ENCODE data around the gene DOK6.

DNA sequence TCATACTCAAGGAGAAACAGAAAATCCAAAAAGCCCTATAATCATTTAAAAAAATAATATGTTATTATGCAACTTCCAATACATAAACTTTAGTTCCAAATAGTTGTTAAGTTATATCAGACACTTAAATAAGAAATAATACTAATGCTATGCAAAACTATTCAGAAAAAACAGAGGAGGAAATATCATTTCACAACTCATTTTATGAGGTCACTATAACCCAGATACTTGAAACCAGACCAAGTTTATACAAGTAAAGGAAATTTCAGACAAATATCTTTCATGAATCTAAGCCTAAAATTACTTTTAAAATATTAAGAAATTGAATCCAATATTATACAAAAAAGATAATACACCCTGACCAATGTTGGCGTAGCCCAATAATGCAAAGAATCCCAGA is 286.2 kb downstream of the DOK6 start:
- TF ChIP-seq EZH2phosphoT487 (IDR thresholded peaks at IDR 0.05; ENCODE audit: unreplicated experiment), result no peak
- TF ChIP-seq, protein P1, sequence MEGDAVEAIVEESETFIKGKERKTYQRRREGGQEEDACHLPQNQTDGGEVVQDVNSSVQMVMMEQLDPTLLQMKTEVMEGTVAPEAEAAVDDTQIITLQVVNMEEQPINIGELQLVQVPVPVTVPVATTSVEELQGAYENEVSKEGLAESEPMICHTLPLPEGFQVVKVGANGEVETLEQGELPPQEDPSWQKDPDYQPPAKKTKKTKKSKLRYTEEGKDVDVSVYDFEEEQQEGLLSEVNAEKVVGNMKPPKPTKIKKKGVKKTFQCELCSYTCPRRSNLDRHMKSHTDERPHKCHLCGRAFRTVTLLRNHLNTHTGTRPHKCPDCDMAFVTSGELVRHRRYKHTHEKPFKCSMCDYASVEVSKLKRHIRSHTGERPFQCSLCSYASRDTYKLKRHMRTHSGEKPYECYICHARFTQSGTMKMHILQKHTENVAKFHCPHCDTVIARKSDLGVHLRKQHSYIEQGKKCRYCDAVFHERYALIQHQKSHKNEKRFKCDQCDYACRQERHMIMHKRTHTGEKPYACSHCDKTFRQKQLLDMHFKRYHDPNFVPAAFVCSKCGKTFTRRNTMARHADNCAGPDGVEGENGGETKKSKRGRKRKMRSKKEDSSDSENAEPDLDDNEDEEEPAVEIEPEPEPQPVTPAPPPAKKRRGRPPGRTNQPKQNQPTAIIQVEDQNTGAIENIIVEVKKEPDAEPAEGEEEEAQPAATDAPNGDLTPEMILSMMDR (conservative IDR thresholded peaks at IDR 0.05; ENCODE audit: low read depth in 2 of 2), result no peak
